Brain pericyte (primary cell): ENCODE data around the gene HDAC9.
"Not testable (repeated sequence)": the region's sequence is repeated elsewhere in the genome, so short reads cannot be mapped to it uniquely, and the experiment has no call there.

ENCODE experiments used
- DNase-seq: peaks from one replicate; pipeline ENCODE4 v3.0.0-alpha.2; 2012; ENCODE audit warnings: low read depth, low spot score

Gene HDAC9

GRCh38 chr7:18965657-18966056 lies 470.1 kb downstream of the HDAC9 start:
- DNase-seq, result no peak

GRCh38 chr7:18967755-18968154 lies 472.2 kb downstream of the HDAC9 start:
- DNase-seq, result not testable (repeated sequence)

- no peak for DNase-seq
These were observed 476.3 kb downstream of the HDAC9 start for GRCh38 chr7:18971839-18972238.

GRCh38 chr7:18974803-18975202 lies 479.3 kb downstream of the HDAC9 start:
- DNase-seq, result no peak

GRCh38 chr7:18975276-18975675 lies 479.7 kb downstream of the HDAC9 start:
- peak; percentile 57 for DNase-seq

GRCh38 chr7:18975689-18976280 lies 480.2 kb downstream of the HDAC9 start:
- no peak for DNase-seq

GRCh38 chr7:18976715-18977471 lies 481.3 kb downstream of the HDAC9 start:
- DNase-seq, result no peak

- DNase-seq, result peak; percentile 30
These were observed 482.6 kb downstream of the HDAC9 start for GRCh38 chr7:18978108-18978495.

GRCh38 chr7:18990700-18991099 lies 495.2 kb downstream of the HDAC9 start:
- not testable (repeated sequence) for DNase-seq

- no peak for DNase-seq
These were observed 498.6 kb downstream of the HDAC9 start for GRCh38 chr7:18993933-18994668.

- DNase-seq, result no peak
These were observed 499.7 kb downstream of the HDAC9 start for GRCh38 chr7:18995270-18995671.

- no peak for DNase-seq
These were observed 500.4 kb downstream of the HDAC9 start for GRCh38 chr7:18995811-18996426.

- no peak for DNase-seq
These were observed 501.0 kb downstream of the HDAC9 start for GRCh38 chr7:18996583-18996982.

GRCh38 chr7:18997477-18998150 lies 502.1 kb downstream of the HDAC9 start:
- no peak for DNase-seq

- DNase-seq, result no peak
These were observed 504.9 kb downstream of the HDAC9 start for GRCh38 chr7:19000410-19000809.

GRCh38 chr7:19001854-19002253 lies 506.3 kb downstream of the HDAC9 start:
- no peak for DNase-seq

GRCh38 chr7:19009241-19009935 lies 513.8 kb downstream of the HDAC9 start:
- DNase-seq, result no peak

- no peak for DNase-seq
These were observed 514.4 kb downstream of the HDAC9 start for GRCh38 chr7:19009936-19010280.

GRCh38 chr7:19011212-19011611 lies 515.7 kb downstream of the HDAC9 start:
- DNase-seq, result no peak

- DNase-seq, result no peak
These were observed 519.5 kb downstream of the HDAC9 start for GRCh38 chr7:19015098-19015497.

- no peak for DNase-seq
These were observed 520.6 kb downstream of the HDAC9 start for GRCh38 chr7:19016140-19016539.
